Heart left ventricle (tissue), 16 donors: ENCODE data around the gene TRAPPC2. TPM values are rescaled to one million over a fixed set of nuclear protein-coding genes. Genes with fewer than 3 reads are reported as not detected.

Experiments
- ATAC-seq, 4 donors: fragments of 200-7000 bp; cut with Tn5 transposase; one replicate each; pipeline ENCODE4 v1.9.1; 2020 to 2022; ENCODE audit warnings: moderate library complexity in 4 of 4, mild to moderate bottlenecking in 3 of 4, moderate number of reproducible peaks in 1 of 4
- DNase-seq, 5 donors: peaks; one replicate each; pipeline ENCODE4 v3.0.0-alpha.2; 2020
- H3K27ac ChIP-seq, 12 donors: fragments of 200-600 bp; sonication (generic) in 4 of 12; one replicate each; pipeline versions ENCODE4 v1.5.0 to v1.8.0; 2016 to 2022; ENCODE audit warnings: mild to moderate bottlenecking in 2 of 12
- H3K27me3 ChIP-seq, 9 donors: fragments of 200-600 bp; sonication (generic) in 2 of 9; one replicate each; pipeline versions ENCODE4 v1.5.1 to v1.8.0; 2016 to 2022; ENCODE audit warnings: mild to moderate bottlenecking in 3 of 9
- H3K36me3 ChIP-seq, 9 donors: fragments of 200-600 bp; sonication (generic) in 2 of 9; one replicate each; pipeline versions ENCODE4 v1.5.0 to v1.8.0; 2018 to 2022; ENCODE audit warnings: mild to moderate bottlenecking in 2 of 9
- H3K4me1 ChIP-seq, 12 donors: fragments of 200-600 bp; sonication (generic) in 4 of 12; one replicate each; pipeline versions ENCODE4 v1.5.0 to v1.8.0; 2016 to 2022; ENCODE audit warnings: mild to moderate bottlenecking in 3 of 12
- H3K4me3 ChIP-seq, 12 donors: fragments of 200-600 bp; sonication (generic) in 4 of 12; one replicate each; pipeline versions ENCODE4 v1.5.0 to v1.8.0; 2017 to 2022; ENCODE audit warnings: mild to moderate bottlenecking in 9 of 12, moderate library complexity in 4 of 12
- H3K9me3 ChIP-seq, 12 donors: fragments of 200-600 bp; sonication (generic) in 4 of 12; one replicate each; pipeline versions ENCODE4 v1.5.0 to v1.8.0; 2016 to 2022; ENCODE audit warnings: mild to moderate bottlenecking in 1 of 12
- POLR2A ChIP-seq, 2 donors: fragments of 450-650 bp; IDR thresholded peaks; one replicate each; pipeline ENCODE4 v1.6.1; 2017; ENCODE audit warnings: antibody characterized with exemption in 2 of 2, mild to moderate bottlenecking in 2 of 2, moderate library complexity in 2 of 2
- WGBS, 4 donors: extraction: QIAGEN DNeasy Blood & Tissue Kit in 2 of 4; methylation state at CpG; one replicate each; pipeline versions ENCODE4 v1.1.5 to v1.1.7; 2013 to 2018; 5-methylcytosine and 5-hydroxymethylcytosine counted together
- intact Hi-C, 10 donors: fragments of 100-400 bp; cut with DNase I; formaldehyde crosslinking; loops; one replicate each; pipeline versions ENCODE4 v1.11.1 to v1.14.2; 2022
- polyA plus RNA-seq, 2 donors: library from polyadenylated mRNA; stranded (reverse); fragments of 200-250 nt; gene quantifications; one replicate each; pipeline ENCODE4 v1.2.3, GENCODE V29; 2013
- total RNA-seq, 9 donors: library from RNA; depleted of rRNA in 2 of 9; stranded (reverse); fragments of >200 nt in 2 of 9; fragmentation: NEBNext Ultra II Directional in 3 of 9; extraction: Animal tissue kit (Norgen Biotek cat#: 25700) in 3 of 9; gene quantifications; one replicate each; pipeline versions ENCODE4 v1.1.0 to v1.2.4, GENCODE V29; 2016 to 2023
- TF ChIP-seq, protein P1 (sequence below), 12 donors: fragments of 200-600 bp; sonication (generic) in 4 of 12; IDR thresholded peaks; one replicate each; pipeline versions ENCODE4 v1.5.0 to v1.8.0; 2018 to 2022; ENCODE audit warnings: antibody characterized with exemption in 12 of 12, mild to moderate bottlenecking in 5 of 12
- donor health status: ischemic (EF 13 %, LVEDD 7.1; RV severe dilation, severe dysfunction).
- donor health status: healthy with polysubstance abuse.
- donor health status: DM: no; HTN: yes; CAD: no.
- donor health status: DM: no; HTN: no; CAD: no.
- donor health status: ischemic (EF 25% LVEDD 6.9; RV normal size, moderate dysfunction).
- donor health status: ischemic (EF 25% LVEDD 5.7; RV mildly dilated, moderate dysfunction).
- donor health status: healthy.
- donor health status: DM: yes; HTN: yes; CAD: no.
- donor health status: ischemic (EF 35%, LVEDD 5.7; RV mildly dilated, moderate dysfunction).
- donor health status: nonischemic (EF 11% LVEDD 7.7; RV severe dilation, severe dysfunction).
- donor health status: DM: yes; HTN: yes; CAD: no.
- donor health status: PGD.
- donor health status: ischemic (EF 29% LVEDD 5.4; RV normal size, mild dysfunction).
- donor health status: nonischemic (EF 23%, LVEDD 6.1; RV moderate dilation, normal function).

Gene TRAPPC2
- total and polyA plus RNA-seq, 11 donors: 3.5 to 11.1 (median 5.2) TPM

DNA sequence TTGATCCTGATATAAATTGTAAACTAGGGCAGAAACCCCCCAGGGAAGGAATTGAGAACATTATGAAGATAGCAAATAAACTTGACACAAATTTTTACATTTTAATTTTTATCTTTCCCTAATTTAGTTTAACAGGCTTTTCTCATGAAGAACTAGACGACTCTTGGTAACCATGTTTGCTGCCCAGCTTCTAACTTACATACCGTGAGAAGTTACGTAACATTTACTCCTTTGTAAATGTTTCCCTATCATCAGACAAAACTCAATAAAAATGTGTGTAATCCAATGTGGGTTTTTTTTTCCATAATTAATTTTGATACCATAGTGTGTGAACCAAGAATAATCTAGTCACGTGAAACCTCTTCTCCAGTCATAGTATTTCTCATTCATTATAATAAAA, 34.5 kb upstream of the TRAPPC2 start:
- peaks cover 0 to 71% (median 42%) of the 10 kb centered on the region in 9 donors for H3K36me3 ChIP-seq
- no peak for DNase-seq
- no peaks in the 10 kb centered on the region for H3K9me3 ChIP-seq
- intact Hi-C loops: loop anchor here in 2 of 10 donors (5.0 to 10.0 kb wide), 2 partner anchors 263 to 266 kb away; no protein-coding TSS in a partner anchor
- no peak for TF ChIP-seq POLR2A (IDR thresholded peaks at IDR 0.05)
- TF ChIP-seq, protein P1, sequence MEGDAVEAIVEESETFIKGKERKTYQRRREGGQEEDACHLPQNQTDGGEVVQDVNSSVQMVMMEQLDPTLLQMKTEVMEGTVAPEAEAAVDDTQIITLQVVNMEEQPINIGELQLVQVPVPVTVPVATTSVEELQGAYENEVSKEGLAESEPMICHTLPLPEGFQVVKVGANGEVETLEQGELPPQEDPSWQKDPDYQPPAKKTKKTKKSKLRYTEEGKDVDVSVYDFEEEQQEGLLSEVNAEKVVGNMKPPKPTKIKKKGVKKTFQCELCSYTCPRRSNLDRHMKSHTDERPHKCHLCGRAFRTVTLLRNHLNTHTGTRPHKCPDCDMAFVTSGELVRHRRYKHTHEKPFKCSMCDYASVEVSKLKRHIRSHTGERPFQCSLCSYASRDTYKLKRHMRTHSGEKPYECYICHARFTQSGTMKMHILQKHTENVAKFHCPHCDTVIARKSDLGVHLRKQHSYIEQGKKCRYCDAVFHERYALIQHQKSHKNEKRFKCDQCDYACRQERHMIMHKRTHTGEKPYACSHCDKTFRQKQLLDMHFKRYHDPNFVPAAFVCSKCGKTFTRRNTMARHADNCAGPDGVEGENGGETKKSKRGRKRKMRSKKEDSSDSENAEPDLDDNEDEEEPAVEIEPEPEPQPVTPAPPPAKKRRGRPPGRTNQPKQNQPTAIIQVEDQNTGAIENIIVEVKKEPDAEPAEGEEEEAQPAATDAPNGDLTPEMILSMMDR (IDR thresholded peaks at IDR 0.05): no peak
- H3K27me3 ChIP-seq: no peaks in the 10 kb centered on the region
- no peak overlapping the region for H3K4me3 ChIP-seq
- H3K4me1 ChIP-seq: peaks cover 0 to 18% (median 7%) of the 10 kb centered on the region in 12 donors
- ATAC-seq: no peak
- 89 to 96% (median 93%) methylated on average over 4 of the region's 4 CpGs for WGBS, 4 donors
- no peak overlapping the region for H3K27ac ChIP-seq

DNA sequence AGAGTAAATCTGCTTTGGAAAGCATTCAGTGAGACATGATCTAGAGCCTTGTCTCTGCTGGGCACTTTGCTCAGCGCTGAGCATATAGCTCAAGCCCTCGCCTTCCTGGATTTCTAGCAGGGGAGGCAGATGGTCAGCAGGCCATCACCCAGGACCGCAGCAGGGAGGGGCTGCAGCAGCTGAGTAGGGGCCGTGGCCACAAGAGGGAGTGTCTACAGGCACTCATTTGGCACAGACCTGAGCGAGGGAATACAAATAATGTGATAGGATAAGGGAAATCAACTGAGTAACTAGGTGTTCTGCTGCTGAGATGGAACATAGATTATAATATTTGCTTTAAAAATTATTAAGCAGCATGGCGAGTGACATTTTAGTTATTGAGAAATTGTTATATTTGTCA, 30.3 kb upstream of the TRAPPC2 start:
- H3K36me3 ChIP-seq: peaks cover 0 to 65% (median 38%) of the 10 kb centered on the region in 9 donors
- intact Hi-C loops: loop anchor here in 2 of 10 donors (5.0 to 10.0 kb wide), 2 partner anchors 268 to 270 kb away; no protein-coding TSS in a partner anchor
- peaks cover 0 to 31% (median 8%) of the 10 kb centered on the region in 12 donors for H3K4me1 ChIP-seq
- H3K4me3 ChIP-seq: no peak overlapping the region
- WGBS, 4 donors: 36 to 63% (median 45%) methylated on average over 6 of the region's 6 CpGs
- H3K27ac ChIP-seq: peak overlapping the region; percentile 16 to 64 (median 51)
- DNase-seq: peak in 3 of 5 donors; percentile 18 to 56 (median 28)
- TF ChIP-seq, protein P1 (IDR thresholded peaks at IDR 0.05): peak in 11 of 12 donors; percentile 8 to 46 (median 21)
- no peak for TF ChIP-seq POLR2A (IDR thresholded peaks at IDR 0.05)
- H3K9me3 ChIP-seq: no peaks in the 10 kb centered on the region
- peaks cover 0 to 6% (median 0%) of the 10 kb centered on the region in 9 donors for H3K27me3 ChIP-seq
- ATAC-seq: peak in 3 of 4 donors; percentile 29 to 62 (median 42)

DNA sequence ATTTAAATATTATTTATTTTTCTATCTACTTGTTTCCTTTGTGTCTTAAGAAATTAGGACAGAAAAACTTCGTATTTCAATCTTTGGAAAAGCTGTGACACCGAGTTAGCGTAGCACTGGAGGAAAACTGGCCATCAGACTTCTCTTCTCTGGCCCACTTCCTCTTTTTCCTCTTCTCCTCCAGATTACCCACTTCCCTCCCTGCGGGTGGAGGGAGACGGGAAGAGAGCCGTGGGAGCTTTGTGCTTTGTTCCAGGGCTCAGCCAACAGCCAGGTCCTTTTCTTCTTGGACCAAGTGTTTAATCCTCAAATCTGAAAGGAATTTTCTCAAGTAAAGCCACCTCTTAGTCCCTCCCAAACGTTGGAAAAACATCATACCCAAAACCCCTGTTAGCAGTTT, 29.9 kb upstream of the TRAPPC2 start:
- Histone ChIP-seq H3K36me3 (peaks cover 0 to 65% (median 33%) of the 10 kb centered on the region in 9 donors), H3K27me3 (peaks cover 0 to 6% (median 0%) of the 10 kb centered on the region in 9 donors), H3K27ac (peak overlapping the region; percentile 16 to 64 (median 51)), H3K4me3 (peak overlapping the region in 1 of 12 donors; percentile 6), H3K9me3 (no peaks in the 10 kb centered on the region), H3K4me1 (peaks cover 0 to 34% (median 8%) of the 10 kb centered on the region in 12 donors)
- ATAC-seq: peak in 2 of 4 donors; percentile 43 to 68
- DNase-seq: peak in 3 of 5 donors; percentile 13 to 27 (median 25)
- intact Hi-C loops: loop anchor here in 1 of 10 donors (10.0 kb wide), 1 partner anchor 271 kb away; no protein-coding TSS in a partner anchor
- 41 to 57% (median 42%) methylated on average over 7 of the region's 7 CpGs for WGBS, 4 donors
- TF ChIP-seq, protein P1 (IDR thresholded peaks at IDR 0.05): no peak
- no peak for TF ChIP-seq POLR2A (IDR thresholded peaks at IDR 0.05)

DNA sequence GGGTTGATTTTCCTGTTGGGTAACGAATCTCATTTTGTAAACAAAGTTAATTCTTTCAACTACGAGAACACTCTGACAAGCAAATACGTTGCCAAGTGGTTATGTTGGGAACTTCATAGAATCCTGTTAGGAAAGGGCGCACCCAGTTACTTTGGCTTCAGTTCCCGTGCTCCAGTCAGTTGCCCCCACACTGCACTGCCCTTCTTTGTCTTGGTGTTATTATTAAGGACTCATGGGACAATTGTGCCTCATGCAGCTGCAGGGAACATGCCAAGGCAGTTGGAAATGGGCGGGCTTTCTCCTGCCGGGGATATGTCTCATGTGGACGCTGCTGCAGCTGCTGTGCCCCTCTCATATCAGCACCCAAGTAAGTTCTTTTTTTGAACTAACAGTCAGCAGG, 29.1 kb upstream of the TRAPPC2 start:
- WGBS, 4 donors: 25 to 45% (median 37%) methylated on average over 8 of the region's 8 CpGs
- peak; percentile 36 to 52 (median 41) for DNase-seq
- ATAC-seq: peak; percentile 66 to 86 (median 74)
- H3K9me3 ChIP-seq: no peaks in the 10 kb centered on the region
- peaks cover 0 to 35% (median 8%) of the 10 kb centered on the region in 12 donors for H3K4me1 ChIP-seq
- H3K27ac ChIP-seq: peak overlapping the region in 11 of 12 donors; percentile 15 to 64 (median 46)
- H3K36me3 ChIP-seq: peaks cover 0 to 65% (median 30%) of the 10 kb centered on the region in 9 donors
- peaks cover 0 to 6% (median 0%) of the 10 kb centered on the region in 9 donors for H3K27me3 ChIP-seq
- H3K4me3 ChIP-seq: peak overlapping the region in 2 of 12 donors; percentile 2 to 6
- TF ChIP-seq, protein P1 (IDR thresholded peaks at IDR 0.05): peak in 2 of 12 donors; percentile 8 to 28
- TF ChIP-seq POLR2A (IDR thresholded peaks at IDR 0.05): no peak
- intact Hi-C loops: loop anchor here in 1 of 10 donors (10.0 kb wide), 1 partner anchor 271 kb away; no protein-coding TSS in a partner anchor
